HG03342 (cell line): Measurements from ENCODE around the gene FMN2.
"Not testable (repeated sequence)": the region's sequence is repeated elsewhere in the genome, so short reads cannot be mapped to it uniquely, and the experiment has no call there.

Experiments used
- ATAC-seq: cut with Tn5 transposase; IDR thresholded peaks from one replicate; pipeline ENCODE4 v1.9.1; 2021; ENCODE audit warnings: mild to moderate bottlenecking, moderate library complexity; ENCODE audit not compliant: unreplicated experiment

Gene FMN2

GRCh38 chr1:240244968-240245628 lies 153.4 kb downstream of the FMN2 start:
- ATAC-seq = no peak

GRCh38 chr1:240245629-240246020 lies 153.9 kb downstream of the FMN2 start:
- ATAC-seq = no peak

- ATAC-seq = no peak
These were observed 156.2 kb downstream of the FMN2 start for GRCh38 chr1:240247899-240248298.

GRCh38 chr1:240254006-240254405 lies 162.3 kb downstream of the FMN2 start:
- ATAC-seq = no peak

- ATAC-seq = no peak
These were observed 163.2 kb downstream of the FMN2 start for GRCh38 chr1:240254778-240255291.

- ATAC-seq = no peak
These were observed 164.2 kb downstream of the FMN2 start for GRCh38 chr1:240255922-240256321.

- ATAC-seq = no peak
These were observed 165.3 kb downstream of the FMN2 start for GRCh38 chr1:240256836-240257503.

GRCh38 chr1:240258910-240259309 lies 167.2 kb downstream of the FMN2 start:
- no peak for ATAC-seq

GRCh38 chr1:240264494-240264893 lies 172.8 kb downstream of the FMN2 start:
- not testable (repeated sequence) for ATAC-seq

GRCh38 chr1:240271081-240271480 lies 179.4 kb downstream of the FMN2 start:
- ATAC-seq = no peak

- ATAC-seq = no peak
These were observed 182.9 kb downstream of the FMN2 start for GRCh38 chr1:240274569-240274968.

GRCh38 chr1:240275219-240275618 lies 183.5 kb downstream of the FMN2 start:
- ATAC-seq = not testable (repeated sequence)

GRCh38 chr1:240278082-240278481 lies 186.4 kb downstream of the FMN2 start:
- no peak for ATAC-seq

- ATAC-seq = no peak
These were observed 189.1 kb downstream of the FMN2 start for GRCh38 chr1:240280560-240281322.

- ATAC-seq = no peak
These were observed 190.6 kb downstream of the FMN2 start for GRCh38 chr1:240282061-240282830.

- ATAC-seq = no peak
These were observed 193.2 kb downstream of the FMN2 start for GRCh38 chr1:240284656-240285414.

- no peak for ATAC-seq
These were observed 193.9 kb downstream of the FMN2 start for GRCh38 chr1:240285540-240285939.

- ATAC-seq = no peak
These were observed 196.0 kb downstream of the FMN2 start for GRCh38 chr1:240287722-240288121.

- ATAC-seq = no peak
These were observed 202.0 kb downstream of the FMN2 start for GRCh38 chr1:240293706-240294105.

GRCh38 chr1:240294566-240294965 lies 202.9 kb downstream of the FMN2 start:
- no peak for ATAC-seq
